ENCODE data around the gene RPL39.

DNA sequence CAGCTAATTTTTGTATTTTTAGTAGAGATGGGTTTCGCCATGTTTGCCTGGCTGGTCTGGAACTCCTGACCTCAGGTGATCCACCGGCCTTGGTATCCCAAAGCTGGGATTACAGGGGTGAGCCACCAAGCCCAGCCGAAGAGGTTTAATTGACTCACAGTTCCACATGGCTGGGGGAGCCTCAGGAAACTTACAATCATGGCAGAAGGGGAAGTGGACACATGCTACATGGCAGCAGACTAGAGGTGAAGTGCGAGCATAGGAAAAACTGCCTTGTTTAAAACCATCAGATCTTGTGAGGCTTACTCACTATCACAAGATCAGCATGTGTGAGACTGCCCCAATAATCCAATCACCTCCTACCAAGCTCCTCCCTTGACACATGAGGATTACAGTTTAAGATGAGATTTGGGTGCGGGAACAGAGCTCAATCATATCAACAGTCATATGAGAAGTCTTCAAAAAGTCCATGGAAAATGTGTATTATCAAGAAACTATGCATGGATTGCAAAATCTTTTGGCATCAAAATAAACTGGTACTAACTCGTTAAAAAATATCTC lies 25.8 kb upstream of the RPL39 start:
- TF ChIP-seq, protein P1, sequence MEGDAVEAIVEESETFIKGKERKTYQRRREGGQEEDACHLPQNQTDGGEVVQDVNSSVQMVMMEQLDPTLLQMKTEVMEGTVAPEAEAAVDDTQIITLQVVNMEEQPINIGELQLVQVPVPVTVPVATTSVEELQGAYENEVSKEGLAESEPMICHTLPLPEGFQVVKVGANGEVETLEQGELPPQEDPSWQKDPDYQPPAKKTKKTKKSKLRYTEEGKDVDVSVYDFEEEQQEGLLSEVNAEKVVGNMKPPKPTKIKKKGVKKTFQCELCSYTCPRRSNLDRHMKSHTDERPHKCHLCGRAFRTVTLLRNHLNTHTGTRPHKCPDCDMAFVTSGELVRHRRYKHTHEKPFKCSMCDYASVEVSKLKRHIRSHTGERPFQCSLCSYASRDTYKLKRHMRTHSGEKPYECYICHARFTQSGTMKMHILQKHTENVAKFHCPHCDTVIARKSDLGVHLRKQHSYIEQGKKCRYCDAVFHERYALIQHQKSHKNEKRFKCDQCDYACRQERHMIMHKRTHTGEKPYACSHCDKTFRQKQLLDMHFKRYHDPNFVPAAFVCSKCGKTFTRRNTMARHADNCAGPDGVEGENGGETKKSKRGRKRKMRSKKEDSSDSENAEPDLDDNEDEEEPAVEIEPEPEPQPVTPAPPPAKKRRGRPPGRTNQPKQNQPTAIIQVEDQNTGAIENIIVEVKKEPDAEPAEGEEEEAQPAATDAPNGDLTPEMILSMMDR (IDR thresholded peaks at IDR 0.05): no peak
- TF ChIP-seq POLR2A (IDR thresholded peaks at IDR 0.05): no peak
- no peak for TF ChIP-seq EP300 (IDR thresholded peaks at IDR 0.05)
- no peak for TF ChIP-seq POLR2AphosphoS5 (IDR thresholded peaks at IDR 0.05)

Data from sigmoid colon (tissue), 4 donors.